GM18951 (cell line): ENCODE measurements around the gene USP32.

Source experiments
- POLR2A ChIP-seq: IDR thresholded peaks from 4 replicates; pipeline ENCODE4 v1.6.1; 2011; ENCODE audit warnings: mild to moderate bottlenecking; ENCODE audit not compliant: insufficient read length, insufficient read depth; ENCODE audit errors: extremely low read depth
- in situ Hi-C: fragments of 300-500 bp; cut with MboI; formaldehyde crosslinking; loops from one replicate; pipeline ENCODE4 v1.12.0; 2022; ENCODE audit warnings: low sequenced_read_pairs, mixed read lengths, inconsistent platforms; ENCODE audit not compliant: unreplicated experiment

The USP32 gene

GRCh38 chr17:60148373-60148772 is 243.6 kb downstream of the USP32 start:
- in situ Hi-C loops: loop anchor here (25.0 kb wide), 2 partner anchors 264 to 489 kb away; partner anchors contain the start of gene CHCT1
- no peak for TF ChIP-seq POLR2A

DNA sequence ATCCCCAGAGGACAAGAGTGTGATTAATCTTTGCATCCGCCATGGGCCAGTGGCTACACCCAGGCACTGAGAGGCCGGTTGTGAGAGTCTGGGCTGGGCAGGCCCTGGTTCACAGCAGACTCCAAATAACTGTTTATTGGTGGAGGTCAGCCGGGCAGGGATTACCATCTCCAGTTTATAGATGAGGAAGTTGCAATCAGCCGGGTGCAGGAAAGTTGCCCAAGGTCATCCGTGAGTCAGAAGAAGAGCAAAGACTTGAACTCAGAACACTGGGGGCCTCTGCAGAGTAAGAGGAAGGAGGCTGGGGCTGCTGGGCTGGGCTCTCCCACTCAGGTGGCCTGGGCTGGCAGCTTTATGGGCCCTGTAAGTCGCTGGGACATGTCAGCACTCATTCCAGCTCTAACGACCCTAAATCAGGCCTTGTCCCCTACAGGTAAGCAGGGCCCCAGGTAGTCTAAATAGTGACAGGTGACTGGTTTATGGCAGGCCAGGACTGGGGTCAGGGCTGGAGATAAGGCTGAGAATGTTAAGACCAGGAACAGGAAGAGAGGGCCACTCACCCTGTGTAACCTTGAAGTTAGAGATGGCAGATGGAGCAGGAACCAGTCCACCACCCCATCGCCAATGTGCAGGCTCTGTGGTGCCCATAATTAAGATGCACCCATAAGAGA is 244.2 kb downstream of the USP32 start:
- no peak for TF ChIP-seq POLR2A
- in situ Hi-C loops: loop anchor here (25.0 kb wide), 2 partner anchors 265 to 490 kb away; partner anchors contain the start of gene CHCT1

DNA sequence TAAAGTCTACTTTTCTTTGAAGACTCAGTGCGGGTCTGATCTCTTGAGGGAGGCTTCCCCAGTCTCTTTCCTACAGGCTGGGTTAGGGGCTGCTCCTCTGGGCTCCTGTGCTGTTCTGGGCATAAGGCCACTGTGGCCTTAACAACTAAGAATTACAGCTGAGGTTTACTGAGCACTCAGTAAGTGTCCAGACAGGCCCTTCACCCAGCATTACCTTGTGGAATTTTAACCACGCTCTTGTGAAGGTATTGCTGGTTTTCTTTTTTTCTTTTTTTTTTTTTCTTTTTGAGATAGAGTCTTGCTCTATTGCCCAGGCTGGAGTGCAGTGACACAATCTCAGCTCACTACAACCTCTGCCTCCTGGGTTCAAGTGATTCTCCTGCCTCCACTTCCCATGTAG is 245.7 kb downstream of the USP32 start:
- in situ Hi-C loops: loop anchor here (25.0 kb wide), 2 partner anchors 266 to 491 kb away; partner anchors contain the start of gene CHCT1
- TF ChIP-seq POLR2A: no peak

DNA sequence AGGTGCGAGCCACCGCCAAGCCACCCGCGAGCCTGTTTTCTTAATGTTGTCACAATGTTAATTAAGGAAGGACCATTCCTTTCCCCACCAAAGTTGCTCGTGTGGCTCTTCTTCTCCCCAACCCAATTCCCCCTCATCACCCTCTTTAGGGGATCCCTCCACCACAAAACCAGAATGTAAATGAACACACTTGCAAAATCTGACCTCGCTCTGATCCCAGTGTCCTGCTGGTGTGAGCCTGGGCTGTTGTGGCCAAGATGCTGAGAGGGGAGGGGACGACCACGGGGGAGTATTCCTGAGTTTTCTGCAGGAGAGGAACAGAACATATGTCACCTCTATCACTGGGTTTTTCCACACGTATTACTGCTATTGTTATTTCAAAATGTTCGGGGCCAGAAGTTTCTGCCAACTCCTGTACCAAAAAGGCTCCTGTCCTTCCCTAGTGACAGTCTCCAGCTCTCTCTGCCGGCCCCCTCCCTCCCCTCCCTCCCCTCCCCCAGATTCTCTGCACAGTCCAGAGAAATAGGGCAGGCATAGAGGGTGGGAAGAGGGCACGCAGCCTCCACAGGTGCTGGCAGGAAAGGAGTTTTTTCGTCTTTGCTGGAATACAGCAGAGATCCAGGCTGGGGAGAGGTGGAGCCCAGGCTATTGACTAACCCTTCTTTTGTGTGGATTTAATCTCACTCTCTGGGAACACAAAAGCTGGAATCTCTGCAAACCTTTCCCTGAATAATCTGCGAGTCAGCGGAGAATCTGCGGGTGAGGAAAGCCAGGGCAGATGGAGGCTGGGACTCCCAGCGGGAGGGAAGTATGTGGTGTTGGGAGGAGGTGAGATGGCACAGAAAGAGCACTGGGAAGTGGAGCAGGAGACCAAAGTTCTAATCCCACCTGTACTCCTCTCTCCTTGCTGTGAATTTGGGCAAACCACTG is 246.7 kb downstream of the USP32 start:
- in situ Hi-C loops: loop anchor here (25.0 kb wide), 2 partner anchors 267 to 492 kb away; partner anchors contain the start of gene CHCT1
- TF ChIP-seq POLR2A: no peak

- TF ChIP-seq POLR2A: no peak
- in situ Hi-C loops: loop anchor here (25.0 kb wide), 2 partner anchors 269 to 494 kb away; partner anchors contain the start of gene CHCT1
Observed at GRCh38 chr17:60142872-60143499, 248.9 kb downstream of the USP32 start.

GRCh38 chr17:60141111-60142018 is 250.6 kb downstream of the USP32 start:
- in situ Hi-C loops: loop anchor here (25.0 kb wide), 2 partner anchors 271 to 496 kb away; partner anchors contain the start of gene CHCT1
- no peak for TF ChIP-seq POLR2A

DNA sequence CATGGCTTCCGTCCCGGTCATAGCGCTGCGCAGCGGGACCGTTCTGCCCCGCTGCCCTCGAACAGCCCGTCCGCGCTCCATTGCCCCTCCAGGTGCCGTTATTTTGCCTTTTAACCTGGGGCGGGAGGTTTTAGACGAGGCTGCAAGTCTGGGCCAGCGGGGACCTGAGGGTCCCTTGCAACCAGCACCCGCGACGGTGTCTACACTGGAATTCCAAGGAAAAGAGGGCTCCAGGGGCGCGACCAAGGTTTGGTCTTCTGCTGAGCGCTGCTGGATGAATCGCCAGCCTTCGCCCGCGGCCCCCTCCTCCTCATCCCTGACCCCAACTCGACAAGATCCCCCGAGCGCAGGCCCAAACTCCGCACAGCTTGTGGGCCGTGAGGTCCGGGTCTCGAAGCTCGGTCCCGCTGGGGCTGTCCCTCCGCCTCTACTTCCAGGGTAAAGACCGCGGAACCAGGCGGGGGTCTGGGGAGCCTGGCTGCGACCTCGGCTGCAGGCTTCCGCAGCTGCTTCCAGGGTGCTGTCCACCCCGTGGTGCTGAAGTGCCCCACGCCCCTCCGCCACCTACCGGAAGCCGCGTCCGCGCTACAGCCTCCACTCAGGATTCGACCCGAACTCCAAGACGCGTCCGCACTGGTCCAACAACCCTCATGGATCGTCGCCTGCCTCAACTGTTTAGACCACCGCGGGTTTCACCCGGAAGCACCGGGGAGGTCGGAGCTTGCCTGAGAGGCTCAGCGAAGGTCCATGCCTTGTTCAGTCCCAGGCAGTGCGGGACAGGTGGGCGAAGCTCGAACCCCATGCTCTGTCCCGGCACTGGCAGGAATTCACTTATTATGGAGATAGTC is 252.3 kb downstream of the USP32 start:
- in situ Hi-C loops: loop anchor here (25.0 kb wide), 2 partner anchors 273 to 498 kb away; partner anchors contain the start of gene CHCT1
- TF ChIP-seq POLR2A: no peak

GRCh38 chr17:60138769-60139437 is 253.0 kb downstream of the USP32 start:
- no peak for TF ChIP-seq POLR2A
- in situ Hi-C loops: loop anchor here (25.0 kb wide), 2 partner anchors 273 to 498 kb away; partner anchors contain the start of gene CHCT1

DNA sequence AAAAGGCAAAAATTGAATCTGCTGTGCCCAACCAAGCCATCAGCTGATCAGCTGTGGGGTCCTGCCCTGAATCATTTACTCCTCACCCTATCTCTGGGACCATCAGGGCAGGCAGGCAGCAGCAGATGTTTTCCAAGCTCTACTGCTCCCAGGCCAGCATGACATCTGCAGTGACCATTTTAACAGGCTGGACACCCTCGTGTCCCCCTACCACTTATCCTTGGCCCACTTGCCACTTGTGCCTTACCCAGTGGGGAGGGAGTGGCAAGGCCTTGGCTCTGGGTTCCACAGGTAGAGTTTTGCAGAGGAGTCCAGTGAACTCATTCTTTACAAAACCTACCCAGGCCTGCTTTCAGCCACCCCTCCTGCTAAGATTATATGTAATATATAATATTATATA is 254.2 kb downstream of the USP32 start:
- no peak for TF ChIP-seq POLR2A
- in situ Hi-C loops: loop anchor here (25.0 kb wide), 2 partner anchors 275 to 500 kb away; partner anchors contain the start of gene CHCT1

DNA sequence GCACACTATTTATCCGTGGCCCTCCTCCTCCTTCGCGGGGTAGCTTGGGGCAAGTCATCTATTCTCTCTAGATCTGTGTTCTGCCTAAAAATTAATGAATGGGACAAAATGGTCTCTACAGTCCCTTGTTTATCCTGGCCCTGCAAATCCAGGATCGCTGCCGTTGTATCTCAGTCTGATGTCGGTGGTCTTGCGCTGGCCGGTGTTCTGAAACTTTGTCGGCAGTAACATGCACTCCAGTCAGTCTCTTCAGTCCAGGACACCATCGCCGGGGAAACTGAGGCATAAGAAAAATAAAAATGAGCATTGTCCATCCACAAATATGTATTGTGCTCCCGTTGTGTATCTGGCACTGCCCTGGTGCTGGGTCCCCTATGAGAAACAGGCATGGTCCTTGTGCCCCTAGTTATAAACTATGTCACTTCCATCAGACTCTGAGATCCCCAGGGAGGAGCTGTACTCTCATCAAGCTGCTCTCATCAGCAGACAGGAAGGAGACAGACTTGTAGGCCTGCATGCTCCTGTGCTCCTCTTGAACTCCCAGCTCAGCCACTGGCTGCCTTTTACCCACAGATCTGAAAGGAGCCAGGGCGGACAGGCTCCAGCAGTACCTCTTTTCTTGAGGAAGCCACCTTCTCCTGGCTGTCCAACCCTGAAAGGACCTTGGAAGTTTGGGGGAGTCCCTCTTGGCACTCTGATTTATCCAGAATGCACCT is 255.8 kb downstream of the USP32 start:
- in situ Hi-C loops: loop anchor here (25.0 kb wide), 2 partner anchors 276 to 501 kb away; partner anchors contain the start of gene CHCT1
- no peak for TF ChIP-seq POLR2A
